Thyroid gland (tissue), 4 donors: ENCODE results near the gene COASY.

ENCODE experiments used
- CTCF ChIP-seq, 6 experiments: fragments of 200-600 bp in 3 of 6; fragments of 450-650 bp in 3 of 6; sonication (generic) in 3 of 6; IDR thresholded peaks; one replicate each; pipeline ENCODE4 v1.5.1; 2016 to 2019; ENCODE audit warnings: antibody characterized with exemption in 6 of 6, mild to moderate bottlenecking in 2 of 6, inconsistent platforms in 1 of 6, moderate library complexity in 1 of 6
- POLR2A ChIP-seq, 2 donors: fragments of 450-650 bp; IDR thresholded peaks; one replicate each; pipeline ENCODE4 v1.6.1; 2017; ENCODE audit warnings: antibody characterized with exemption in 2 of 2, mild to moderate bottlenecking in 2 of 2, moderate library complexity in 1 of 2

- TF ChIP-seq POLR2A (IDR thresholded peaks at IDR 0.05) = peak in 1 of 2 donors; percentile 88
- peak in 2 of 6 experiments; percentile 31 to 45 for TF ChIP-seq CTCF (IDR thresholded peaks at IDR 0.05)
Observed at GRCh38 chr17:42577532-42578281, 15.8 kb downstream of the COASY start, which contains the start of gene PSMC3IP.
